Thymus (tissue), 11 donors: ENCODE measurements around the gene MOB4. TPM values are rescaled to one million over a fixed set of nuclear protein-coding genes. Genes with fewer than 3 reads are reported as not detected.

Source experiments
- DNase-seq, 9 donors: peaks; one replicate each; pipeline ENCODE4 v3.0.0-alpha.2; 2013; ENCODE audit warnings: low spot score in 9 of 9, low read depth in 6 of 9, missing footprints in 1 of 9
- H3K27ac ChIP-seq, 2 donors: one replicate each; pipeline ENCODE4 v1.5.1; 2013; ENCODE audit warnings: control low read depth in 1 of 2, low read depth in 1 of 2, low read length in 1 of 2, mild to moderate bottlenecking in 1 of 2, moderate library complexity in 1 of 2
- H3K27me3 ChIP-seq, 2 donors: one replicate each; pipeline ENCODE4 v1.5.1; 2013; ENCODE audit warnings: low read length in 1 of 2; ENCODE audit not compliant: control insufficient read depth in 2 of 2, insufficient read depth in 1 of 2
- H3K36me3 ChIP-seq, 2 donors: one replicate each; pipeline ENCODE4 v1.5.1; 2013; ENCODE audit warnings: low read length in 1 of 2, mild to moderate bottlenecking in 1 of 2, moderate library complexity in 1 of 2; ENCODE audit not compliant: control insufficient read depth in 2 of 2, insufficient read depth in 2 of 2
- H3K4me1 ChIP-seq, 2 donors: one replicate each; pipeline ENCODE4 v1.5.1; 2013; ENCODE audit warnings: low read length in 2 of 2; ENCODE audit not compliant: control insufficient read depth in 2 of 2, insufficient read depth in 2 of 2
- H3K4me3 ChIP-seq, 2 donors: one replicate each; pipeline ENCODE4 v1.5.1; 2013; ENCODE audit warnings: low read length in 2 of 2, control low read depth in 1 of 2, mild to moderate bottlenecking in 1 of 2
- H3K9me3 ChIP-seq, 2 donors: one replicate each; pipeline ENCODE4 v1.5.1; 2013; ENCODE audit warnings: low read length in 1 of 2, mild to moderate bottlenecking in 1 of 2; ENCODE audit not compliant: control insufficient read depth in 2 of 2, insufficient read depth in 1 of 2
- WGBS: extraction: QIAGEN DNeasy Blood & Tissue Kit; methylation state at CpG from one replicate; pipeline ENCODE4 v1.1.7; 2013; 5-methylcytosine and 5-hydroxymethylcytosine counted together
- polyA plus RNA-seq: library from polyadenylated mRNA; stranded (reverse); fragments of 200-250 nt; gene quantifications from one replicate; pipeline ENCODE4 v1.2.3, GENCODE V29; 2013
- total RNA-seq: library from RNA; stranded (reverse); fragments of 120-200 nt; gene quantifications from one replicate; pipeline ENCODE4 v1.2.4, GENCODE V29; 2013
- donor health status: healthy.

MOB4 gene
- total and polyA plus RNA-seq, 2 donors = 36.7 to 43.5 TPM

DNA sequence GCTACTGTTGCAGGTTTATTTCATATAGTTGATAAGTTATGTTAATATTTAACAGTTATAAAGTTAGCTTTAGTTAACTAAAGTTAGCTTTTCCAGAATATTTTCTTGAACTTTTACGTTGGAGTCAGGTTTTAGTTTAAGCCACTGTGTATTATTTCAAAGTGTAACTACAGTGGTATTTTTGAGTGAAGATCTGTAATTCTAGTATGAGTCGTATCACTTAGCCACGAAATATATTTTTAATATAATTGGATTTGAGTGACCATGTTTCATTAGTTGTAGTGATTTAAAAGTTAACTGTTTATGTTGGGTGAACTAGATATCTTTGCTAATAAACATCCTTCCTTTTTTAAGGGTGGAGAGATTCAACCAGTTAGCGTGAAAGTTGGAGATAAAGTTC, 13.2 kb upstream of the MOB4 start:
- H3K4me1 ChIP-seq = peaks cover 16 to 22% of the 10 kb centered on the region in 2 donors
- peaks cover 10 to 40% of the 10 kb centered on the region in 2 donors for H3K36me3 ChIP-seq
- H3K27me3 ChIP-seq = no peaks in the 10 kb centered on the region
- DNase-seq = no peak
- WGBS = 95% methylated on average over 4 of the region's 4 CpGs
- no peak overlapping the region for H3K27ac ChIP-seq
- no peak overlapping the region for H3K4me3 ChIP-seq
- H3K9me3 ChIP-seq = no peaks in the 10 kb centered on the region

GRCh38 chr2:197504000-197504399, 11.9 kb upstream of the MOB4 start:
- Histone ChIP-seq H3K4me1 (peaks cover 8 to 15% of the 10 kb centered on the region in 2 donors), H3K36me3 (peaks cover 10 to 37% of the 10 kb centered on the region in 2 donors), H3K9me3 (no peaks in the 10 kb centered on the region), H3K27me3 (no peaks in the 10 kb centered on the region), H3K4me3 (no peak overlapping the region), H3K27ac (no peak overlapping the region)
- WGBS = 98% methylated on average over 2 of the region's 2 CpGs
- DNase-seq = no peak

DNA sequence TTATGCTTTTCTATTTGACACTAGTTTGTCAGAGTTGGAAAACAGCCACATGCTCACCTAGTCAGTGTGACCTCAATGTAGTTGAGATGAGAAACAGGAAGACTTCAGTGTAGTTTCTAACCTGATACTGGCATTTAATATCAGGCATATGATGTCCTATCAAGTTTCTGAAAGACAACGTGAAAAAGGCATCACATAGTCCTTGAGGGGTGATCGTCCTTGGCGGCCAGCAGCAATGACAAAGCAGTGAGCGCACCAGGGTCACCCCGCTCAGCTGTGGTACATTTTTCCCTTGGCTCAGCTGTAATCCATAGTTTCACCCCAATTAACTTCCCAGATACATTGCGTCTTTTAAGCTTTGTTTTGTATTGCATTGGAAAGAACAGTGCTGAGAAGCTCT, 11.4 kb upstream of the MOB4 start:
- WGBS = 95% methylated on average over 6 of the region's 6 CpGs
- Histone ChIP-seq H3K4me3 (no peak overlapping the region), H3K27ac (no peak overlapping the region), H3K27me3 (no peaks in the 10 kb centered on the region), H3K36me3 (peaks cover 10 to 37% of the 10 kb centered on the region in 2 donors), H3K9me3 (no peaks in the 10 kb centered on the region), H3K4me1 (peaks cover 8 to 12% of the 10 kb centered on the region in 2 donors)
- no peak for DNase-seq

- no peak overlapping the region for H3K4me3 ChIP-seq
- H3K27ac ChIP-seq = no peak overlapping the region
- H3K36me3 ChIP-seq = peaks cover 10 to 36% of the 10 kb centered on the region in 2 donors
- H3K4me1 ChIP-seq = peaks cover 7 to 8% of the 10 kb centered on the region in 2 donors
- 98% methylated on average over 5 of the region's 5 CpGs for WGBS
- no peaks in the 10 kb centered on the region for H3K9me3 ChIP-seq
- no peak for DNase-seq
- no peaks in the 10 kb centered on the region for H3K27me3 ChIP-seq
Measured at GRCh38 chr2:197506658-197507057, 9.2 kb upstream of the MOB4 start.

- Histone ChIP-seq H3K4me1 (peaks cover 4 to 7% of the 10 kb centered on the region in 2 donors), H3K9me3 (no peaks in the 10 kb centered on the region), H3K4me3 (no peak overlapping the region), H3K36me3 (no peaks in the 10 kb centered on the region), H3K27ac (no peak overlapping the region), H3K27me3 (no peaks in the 10 kb centered on the region)
- DNase-seq = no peak
- WGBS = 98% methylated on average over 5 of the region's 5 CpGs
Measured at GRCh38 chr2:197513915-197514314, 2.0 kb upstream of the MOB4 start.

DNA sequence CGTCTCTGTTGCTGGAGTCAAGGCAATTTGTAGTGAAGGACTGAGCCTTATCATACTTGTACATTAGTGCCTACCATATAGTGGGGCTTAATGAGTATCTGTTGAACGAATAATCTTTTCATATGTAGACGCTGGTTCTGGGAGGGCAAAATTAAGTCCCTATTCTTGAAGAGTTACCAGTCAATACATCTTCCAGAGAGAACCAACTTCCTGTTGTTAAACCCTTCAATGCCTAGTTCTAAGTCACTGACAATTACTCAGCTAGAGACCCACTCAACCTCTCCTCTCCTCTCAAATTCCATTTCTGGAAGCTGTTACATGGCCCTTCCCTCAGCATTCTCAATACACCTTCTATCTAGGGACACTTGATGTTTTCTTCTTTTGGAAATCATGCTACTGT, 1.1 kb upstream of the MOB4 start:
- peak overlapping the region; percentile 82 to 99 for H3K4me3 ChIP-seq
- 67% methylated on average over 3 of the region's 3 CpGs for WGBS

GRCh38 chr2:197515315-197515738, 539 bp upstream of the MOB4 start:
- peak overlapping the region; percentile 96 for H3K27ac ChIP-seq
- peak in 3 of 9 donors; percentile 52 to 74 (median 55) for DNase-seq
- peaks cover 4 to 7% of the 10 kb centered on the region in 2 donors for H3K4me1 ChIP-seq
- no peaks in the 10 kb centered on the region for H3K27me3 ChIP-seq
- H3K4me3 ChIP-seq = peak overlapping the region; percentile 82 to 99
- no peaks in the 10 kb centered on the region for H3K9me3 ChIP-seq
- peaks cover 0 to 4% of the 10 kb centered on the region in 2 donors for H3K36me3 ChIP-seq
- under 1% methylated on average over 16 of the region's 16 CpGs for WGBS

More for the DNA sequence above, 1.1 kb upstream of the MOB4 start:
- Histone ChIP-seq H3K27ac (peak overlapping the region; percentile 27 to 96), H3K27me3 (no peaks in the 10 kb centered on the region), H3K4me1 (peaks cover 4 to 7% of the 10 kb centered on the region in 2 donors), H3K36me3 (peaks cover 0 to 4% of the 10 kb centered on the region in 2 donors), H3K9me3 (no peaks in the 10 kb centered on the region)
- DNase-seq = peak in 2 of 9 donors; percentile 28 to 37

DNA sequence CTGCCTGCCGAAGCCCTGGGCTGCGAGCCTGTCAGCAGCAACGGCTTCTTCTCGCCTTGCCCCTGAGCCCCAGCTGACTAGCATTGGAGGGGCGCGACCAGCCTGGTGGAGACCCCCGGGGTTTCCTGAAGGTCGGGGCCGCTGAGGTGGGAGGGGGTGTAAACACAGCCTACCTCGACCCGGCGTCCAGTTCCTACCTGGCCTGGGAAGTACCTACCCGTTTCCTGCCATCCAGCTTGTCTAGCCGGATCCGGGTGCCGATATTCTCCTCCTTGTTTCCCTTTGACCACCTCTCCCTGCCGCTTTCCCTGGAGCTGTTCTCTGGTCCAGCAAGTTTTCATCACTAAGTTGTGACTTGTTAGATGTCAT, 511 bp downstream of the MOB4 start:
- H3K9me3 ChIP-seq = peaks cover 0 to 1% of the 10 kb centered on the region in 2 donors
- peak overlapping the region; percentile 82 to 99 for H3K4me3 ChIP-seq
- H3K36me3 ChIP-seq = peaks cover 4 to 6% of the 10 kb centered on the region in 2 donors
- WGBS = under 1% methylated on average over 17 of the region's 17 CpGs
- H3K4me1 ChIP-seq = peaks cover 4 to 7% of the 10 kb centered on the region in 2 donors
- peak overlapping the region; percentile 96 for H3K27ac ChIP-seq
- no peaks in the 10 kb centered on the region for H3K27me3 ChIP-seq
- peak in 2 of 9 donors; percentile 27 to 32 for DNase-seq

DNA sequence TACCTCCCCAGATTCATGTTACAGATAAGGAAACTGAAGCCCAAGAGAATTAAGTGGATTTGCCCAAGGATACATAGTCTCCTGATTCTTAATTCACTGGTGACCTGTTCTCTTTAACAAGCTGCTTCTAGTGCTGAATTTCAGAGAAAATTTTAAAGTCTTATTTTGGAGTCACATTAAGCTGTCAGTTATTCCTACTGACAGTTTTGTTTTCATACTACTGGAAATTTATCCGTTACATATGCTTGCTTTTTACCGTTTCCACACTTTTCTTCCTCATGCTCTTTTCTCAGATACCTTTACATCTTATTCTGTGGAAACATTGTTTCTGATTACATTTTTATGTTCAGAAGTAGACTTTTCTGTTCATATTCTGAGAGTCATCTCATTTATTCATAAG, 1.3 kb downstream of the MOB4 start:
- Histone ChIP-seq H3K27ac (peak overlapping the region in 1 of 2 donors; percentile 6), H3K9me3 (peaks cover 0 to 1% of the 10 kb centered on the region in 2 donors), H3K4me1 (peaks cover 4 to 7% of the 10 kb centered on the region in 2 donors), H3K36me3 (peaks cover 4 to 6% of the 10 kb centered on the region in 2 donors), H3K4me3 (peak overlapping the region; percentile 82 to 99), H3K27me3 (no peaks in the 10 kb centered on the region)
- no peak for DNase-seq
- 64% methylated on average over 2 of the region's 2 CpGs for WGBS
